HepG2 (cell line): ENCODE data around the gene FAM43B. TPM values are rescaled to one million over a fixed set of nuclear protein-coding genes. Genes with fewer than 3 reads are reported as not detected.

ENCODE experiments used
- BORCS8-MEF2B ChIP-seq: sonication (generic); formaldehyde crosslinking; IDR thresholded peaks from 2 replicates; pipeline ENCODE4 v1.8.0; 2022; ENCODE audit warnings: mild to moderate bottlenecking, missing genetic modification reagents
- BRD4 ChIP-seq: sonication (generic); formaldehyde crosslinking; IDR thresholded peaks from 2 replicates; pipeline ENCODE4 v1.4.0; 2020; ENCODE audit warnings: missing genetic modification reagents
- BRF2 ChIP-seq: sonication (generic); formaldehyde crosslinking; IDR thresholded peaks from 2 replicates; pipeline ENCODE4 v1.8.1; 2022; ENCODE audit warnings: mild to moderate bottlenecking, missing genetic modification reagents
- CENPBD1 ChIP-seq: sonication (generic); formaldehyde crosslinking; IDR thresholded peaks from 2 replicates; pipeline ENCODE4 v1.8.0; 2022; ENCODE audit warnings: missing genetic modification reagents, low read depth, mild to moderate bottlenecking, borderline replicate concordance
- ESRRA ChIP-seq: sonication (generic); formaldehyde crosslinking; IDR thresholded peaks from 2 replicates; pipeline ENCODE4 v1.5.1; 2020; ENCODE audit warnings: mild to moderate bottlenecking, low read depth, missing genetic modification reagents
- ETV6 ChIP-seq: sonication (generic); formaldehyde crosslinking; conservative IDR thresholded peaks from 2 replicates; pipeline ENCODE4 v1.4.0; 2020; ENCODE audit warnings: missing genetic modification reagents
- MTF2 ChIP-seq: sonication (generic); formaldehyde crosslinking; IDR thresholded peaks from 2 replicates; pipeline ENCODE4 v1.5.0; 2020; ENCODE audit warnings: missing genetic modification reagents, borderline replicate concordance
- POLR2A ChIP-seq, 2 experiments: IDR thresholded peaks; 2 replicates each; pipeline ENCODE4 v1.6.1; 2011; ENCODE audit warnings: low read depth in 2 of 2, low read length in 2 of 2, mild to moderate bottlenecking in 1 of 2, moderate library complexity in 1 of 2; ENCODE audit not compliant: insufficient read depth in 1 of 2
- PTBP1 ChIP-seq: fragments of 200-400 bp; formaldehyde crosslinking; IDR thresholded peaks from 2 replicates; pipeline ENCODE4 v1.6.1; 2018; ENCODE audit warnings: low read length, low read depth; ENCODE audit not compliant: poor library complexity, severe bottlenecking
- RCOR2 ChIP-seq: IDR thresholded peaks from 2 replicates; pipeline ENCODE4 v1.6.1; 2016; ENCODE audit warnings: missing biosample characterization, missing genetic modification reagents
- SIN3A ChIP-seq: IDR thresholded peaks from 2 replicates; pipeline ENCODE4 v1.6.1; 2011; ENCODE audit warnings: low read depth, mild to moderate bottlenecking, control low read depth, low read length, borderline replicate concordance
- TRIM22 ChIP-seq: fragments of 450-650 bp; IDR thresholded peaks from 2 replicates; pipeline ENCODE4 v1.6.1; 2017
- YEATS4 ChIP-seq: sonication (generic); formaldehyde crosslinking; IDR thresholded peaks from 2 replicates; pipeline ENCODE4 v1.4.0; 2020; ENCODE audit warnings: missing genetic modification reagents, borderline replicate concordance
- ZNF18 ChIP-seq: sonication (generic); formaldehyde crosslinking; IDR thresholded peaks from 2 replicates; pipeline ENCODE4 v1.8.0; 2022; ENCODE audit warnings: mild to moderate bottlenecking, missing genetic modification reagents; ENCODE audit not compliant: insufficient replicate concordance
- ZNF281 ChIP-seq: sonication (generic); formaldehyde crosslinking; IDR thresholded peaks from 2 replicates; pipeline ENCODE4 v1.4.0; 2020; ENCODE audit warnings: missing genetic modification reagents, borderline replicate concordance
- ZNF44 ChIP-seq: sonication (generic); formaldehyde crosslinking; IDR thresholded peaks from 2 replicates; pipeline ENCODE4 v1.5.1; 2020; ENCODE audit warnings: mild to moderate bottlenecking, missing genetic modification reagents
- ZNF552 ChIP-seq: sonication (generic); formaldehyde crosslinking; IDR thresholded peaks from 2 replicates; pipeline ENCODE4 v1.9.0; 2022; ENCODE audit warnings: missing genetic modification reagents, mild to moderate bottlenecking, borderline replicate concordance
- ZNF564 ChIP-seq: sonication (generic); formaldehyde crosslinking; IDR thresholded peaks from 2 replicates; pipeline ENCODE4 v1.8.1; 2023; ENCODE audit warnings: mild to moderate bottlenecking, missing genetic modification reagents
- ZNF75D ChIP-seq: sonication (generic); formaldehyde crosslinking; IDR thresholded peaks from 2 replicates; pipeline ENCODE4 v1.8.1; 2023; ENCODE audit warnings: missing genetic modification reagents, mild to moderate bottlenecking, borderline replicate concordance
- ZNF792 ChIP-seq: IDR thresholded peaks from 2 replicates; pipeline ENCODE4 v1.6.1; 2016
- polyA plus RNA-seq, 8 experiments: library from polyadenylated mRNA; depleted of rRNA in 3 of 8; stranded (reverse) in 7 of 8; unstranded in 1 of 8; fragments of >200 nt; fragmentation: Illumina TruSeq in 4 of 8; extraction: Trizol in 4 of 8; gene quantifications; 2 replicates each; pipeline versions ENCODE4 v1.2.1 to v1.2.3, GENCODE V29; 2011 to 2016; ENCODE audit warnings: low read depth in 4 of 8, missing spikeins in 1 of 8, mixed read lengths in 1 of 8; ENCODE audit not compliant: insufficient read depth in 1 of 8
- total RNA-seq, 5 experiments: library from RNA; depleted of rRNA; stranded (reverse); fragments of >200 nt; fragmentation: Illumina TruSeq; extraction: Trizol; gene quantifications; 2 replicates each; pipeline ENCODE4 v1.2.3, GENCODE V29; 2016; ENCODE audit warnings: low read depth in 1 of 5

The FAM43B gene
- total and polyA plus RNA-seq, 2 of the 13 experiments (the other 11 are each of a cell fraction or from before 2014, with no cell fraction given), result 0.63 to 3.7 TPM

GRCh38 chr1:20551945-20552727 is at the start of gene FAM43B (continued):
- no peak for TF ChIP-seq TRIM22
- 0 out of 2 replicates have a peak, but pooled peaks have one; percentile 9 for TF ChIP-seq ZNF44 (CRISPR knock-in tag)
- TF ChIP-seq BORCS8-MEF2B (CRISPR knock-in tag), result peak; percentile 30; the same call in 1 of the 2 replicates
- TF ChIP-seq BRF2, result peak; percentile 73; the same call in 1 of the 2 replicates
- TF ChIP-seq ZNF552 (CRISPR knock-in tag), result no peak
- TF ChIP-seq YEATS4 (CRISPR knock-in tag), result peak; percentile 67
- TF ChIP-seq RCOR2 (CRISPR knock-in tag), result no peak
- peak; percentile 84; the same call in 1 of the 2 replicates for TF ChIP-seq MTF2 (CRISPR knock-in tag)
- 0 out of 2 replicates have a peak, but pooled peaks have one; percentile 59 for TF ChIP-seq BRD4 (CRISPR knock-in tag)
- peak; percentile 97 for TF ChIP-seq ZNF281
- TF ChIP-seq ETV6 (CRISPR knock-in tag), result no peak
- TF ChIP-seq ZNF564, result peak; percentile 80; the same call in 1 of the 2 replicates
- no peak for TF ChIP-seq CENPBD1
- TF ChIP-seq POLR2A (IDR thresholded peaks at IDR 0.05; ENCODE audit: insufficient read depth in 1 of 2, low read depth in 2 of 2, low read length in 2 of 2), result peak; percentile 95 to 96
- no peak for TF ChIP-seq PTBP1
- TF ChIP-seq ZNF792 (CRISPR knock-in tag), result 0 out of 2 replicates have a peak, but pooled peaks have one; percentile 14
- TF ChIP-seq ZNF18 (CRISPR knock-in tag), result peak; percentile 35
- TF ChIP-seq ZNF75D (CRISPR knock-in tag), result no peak
- no peak for TF ChIP-seq SIN3A
- TF ChIP-seq ESRRA, result peak; percentile 60; the same call in 1 of the 2 replicates
